ENCODE measurements around the gene C1QTNF9B.
"Not testable (repeated sequence)": the region's sequence is repeated elsewhere in the genome, so short reads cannot be mapped to it uniquely, and the experiment has no call there.

DNA sequence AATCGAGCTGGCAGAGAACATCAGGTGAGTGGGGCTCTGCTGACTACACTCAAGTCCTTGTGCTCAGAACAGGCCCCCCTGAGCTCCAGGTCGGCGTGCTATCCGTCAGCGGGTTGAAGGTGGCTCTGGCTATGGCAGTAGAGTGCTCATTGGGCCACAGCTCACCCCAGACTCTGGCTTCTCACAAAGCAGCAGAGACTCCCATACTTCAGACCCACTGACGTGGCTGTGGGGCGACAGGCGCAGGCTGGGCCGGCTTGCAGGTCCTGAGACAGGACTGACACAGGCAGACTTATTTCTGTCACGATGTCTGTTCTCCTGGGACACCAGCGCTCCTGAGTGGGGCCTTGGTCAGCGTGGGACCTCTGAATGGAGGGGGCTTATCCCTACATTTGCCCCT is 2.6 kb downstream of the C1QTNF9B start:
- TF ChIP-seq FOXP1 (IDR thresholded peaks at IDR 0.05); FOXP1 (CRISPR knock-in tag; IDR thresholded peaks at IDR 0.05); TBX2 (CRISPR knock-in tag; IDR thresholded peaks at IDR 0.05; ENCODE audit: borderline replicate concordance): not testable (repeated sequence)
- TF ChIP-seq, protein P1, sequence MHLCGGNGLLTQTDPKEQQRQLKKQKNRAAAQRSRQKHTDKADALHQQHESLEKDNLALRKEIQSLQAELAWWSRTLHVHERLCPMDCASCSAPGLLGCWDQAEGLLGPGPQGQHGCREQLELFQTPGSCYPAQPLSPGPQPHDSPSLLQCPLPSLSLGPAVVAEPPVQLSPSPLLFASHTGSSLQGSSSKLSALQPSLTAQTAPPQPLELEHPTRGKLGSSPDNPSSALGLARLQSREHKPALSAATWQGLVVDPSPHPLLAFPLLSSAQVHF (CRISPR knock-in tag; IDR thresholded peaks at IDR 0.05) = not testable (repeated sequence)
- TF ChIP-seq, protein P2, sequence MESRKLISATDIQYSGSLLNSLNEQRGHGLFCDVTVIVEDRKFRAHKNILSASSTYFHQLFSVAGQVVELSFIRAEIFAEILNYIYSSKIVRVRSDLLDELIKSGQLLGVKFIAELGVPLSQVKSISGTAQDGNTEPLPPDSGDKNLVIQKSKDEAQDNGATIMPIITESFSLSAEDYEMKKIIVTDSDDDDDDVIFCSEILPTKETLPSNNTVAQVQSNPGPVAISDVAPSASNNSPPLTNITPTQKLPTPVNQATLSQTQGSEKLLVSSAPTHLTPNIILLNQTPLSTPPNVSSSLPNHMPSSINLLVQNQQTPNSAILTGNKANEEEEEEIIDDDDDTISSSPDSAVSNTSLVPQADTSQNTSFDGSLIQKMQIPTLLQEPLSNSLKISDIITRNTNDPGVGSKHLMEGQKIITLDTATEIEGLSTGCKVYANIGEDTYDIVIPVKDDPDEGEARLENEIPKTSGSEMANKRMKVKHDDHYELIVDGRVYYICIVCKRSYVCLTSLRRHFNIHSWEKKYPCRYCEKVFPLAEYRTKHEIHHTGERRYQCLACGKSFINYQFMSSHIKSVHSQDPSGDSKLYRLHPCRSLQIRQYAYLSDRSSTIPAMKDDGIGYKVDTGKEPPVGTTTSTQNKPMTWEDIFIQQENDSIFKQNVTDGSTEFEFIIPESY (CRISPR knock-in tag; IDR thresholded peaks at IDR 0.05) = not testable (repeated sequence)

Measured in HepG2 (cell line).